ENCODE measurements around the gene SDF4.

Gene SDF4

DNA sequence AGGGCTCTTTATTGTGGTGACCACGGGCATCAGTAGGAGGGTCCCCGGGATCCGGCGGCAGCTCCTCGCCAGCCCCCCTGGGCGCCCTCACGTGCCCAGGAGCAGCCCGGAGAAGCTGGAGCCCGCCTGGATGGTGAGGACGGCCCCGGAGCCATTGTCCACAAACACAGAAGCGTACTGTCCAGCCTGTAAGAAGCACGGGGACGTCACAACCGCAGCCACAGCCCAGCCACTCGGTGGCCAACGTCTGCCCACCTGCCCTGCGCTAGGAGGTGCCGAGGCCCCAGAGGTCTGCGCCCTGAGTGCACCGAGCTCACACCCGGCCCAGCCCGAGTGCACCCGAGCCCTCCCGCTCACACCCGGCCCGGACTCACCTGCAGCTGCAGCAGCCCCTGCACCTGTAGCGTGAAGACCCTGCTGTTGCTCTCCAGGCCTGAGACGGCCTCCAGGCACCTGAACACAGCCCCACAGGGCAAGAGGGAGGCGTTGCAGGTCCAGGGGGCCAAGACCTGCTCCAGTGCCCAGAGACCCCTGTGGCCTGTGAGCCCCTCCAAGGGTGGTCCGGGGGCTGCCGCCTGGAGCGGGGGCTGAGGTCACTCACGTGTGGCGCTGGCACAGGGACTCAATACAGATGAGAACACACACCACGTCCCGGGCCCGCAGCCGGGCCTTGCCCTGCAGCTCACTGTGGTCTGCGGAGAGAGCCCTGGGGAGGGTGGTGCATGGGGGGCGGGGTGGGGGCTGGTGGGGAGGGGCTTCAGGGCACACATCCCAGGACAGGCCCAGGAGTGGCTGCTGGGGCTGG, 10.9 kb upstream of the SDF4 start:
- DNase-seq (ENCODE audit: low read depth) = no peak

DNA sequence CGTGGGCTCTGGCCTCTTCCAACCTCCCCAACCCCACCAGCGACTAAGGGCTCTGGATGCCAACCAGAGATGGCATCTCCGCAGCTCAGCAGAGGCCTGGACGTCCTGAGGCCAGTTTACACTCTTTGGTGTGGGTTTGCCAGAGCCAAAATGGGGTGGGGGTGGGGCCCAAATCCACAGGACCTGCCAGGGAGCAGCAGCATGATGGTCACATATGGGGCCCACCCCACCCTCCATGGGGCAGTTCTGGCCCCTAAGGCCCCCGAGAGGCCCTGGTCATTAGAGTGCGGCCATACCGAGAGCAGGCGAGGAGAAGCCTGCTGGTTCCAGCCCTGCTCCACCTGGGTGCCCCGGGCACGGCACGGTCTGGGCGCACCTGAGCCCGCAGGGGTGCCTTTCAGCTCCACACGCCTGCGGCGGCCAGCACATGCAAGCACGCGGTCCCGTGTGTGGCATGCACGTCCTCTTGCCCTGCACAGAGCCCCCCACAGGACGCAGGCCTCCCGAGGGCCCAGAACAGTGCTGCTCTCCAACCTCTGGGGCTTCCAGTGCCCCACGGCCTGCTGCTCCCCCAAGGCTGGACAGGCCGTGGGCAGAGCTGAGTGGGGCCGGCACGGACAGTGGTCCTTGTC, 9.9 kb upstream of the SDF4 start:
- no peak for DNase-seq (ENCODE audit: low read depth)

DNA sequence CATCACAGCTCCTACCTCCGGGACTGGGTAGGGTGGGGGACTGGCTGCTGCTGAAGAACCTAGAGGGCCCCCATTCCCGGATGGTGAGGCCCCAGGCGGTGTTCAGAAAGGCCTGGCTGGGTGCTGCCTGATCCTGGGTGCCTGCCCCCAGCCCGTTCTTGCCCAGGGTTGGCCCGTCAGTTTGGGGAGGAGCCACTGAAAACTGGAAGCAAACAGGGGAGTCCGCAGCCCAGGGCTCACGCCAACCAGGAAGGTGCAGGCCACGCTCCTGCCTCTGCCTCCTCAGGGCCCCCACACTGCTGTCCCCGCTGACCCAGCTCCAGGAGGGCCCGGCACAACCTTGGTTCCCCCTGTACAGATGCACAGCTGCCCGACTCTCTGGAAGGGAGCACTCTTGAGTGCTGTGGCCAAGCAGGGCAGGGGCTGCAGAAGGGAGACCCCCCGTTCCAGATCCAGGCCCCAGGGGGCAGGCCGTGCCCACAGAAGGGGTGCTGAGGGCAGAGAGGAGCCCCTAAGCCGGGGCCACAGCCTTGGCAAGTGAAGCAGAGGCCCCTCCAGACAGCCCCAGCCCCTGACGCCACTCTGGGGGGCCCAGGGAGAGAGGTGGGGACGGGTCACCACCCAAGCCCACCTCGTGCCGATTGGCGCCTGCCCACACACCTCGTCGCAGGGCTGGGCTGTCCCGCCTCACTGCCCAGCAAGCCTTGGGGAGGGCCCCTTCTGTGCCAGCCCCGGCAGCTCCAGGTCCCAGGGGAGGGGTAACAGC, 9.2 kb upstream of the SDF4 start:
- no peak for DNase-seq (ENCODE audit: low read depth)

DNA sequence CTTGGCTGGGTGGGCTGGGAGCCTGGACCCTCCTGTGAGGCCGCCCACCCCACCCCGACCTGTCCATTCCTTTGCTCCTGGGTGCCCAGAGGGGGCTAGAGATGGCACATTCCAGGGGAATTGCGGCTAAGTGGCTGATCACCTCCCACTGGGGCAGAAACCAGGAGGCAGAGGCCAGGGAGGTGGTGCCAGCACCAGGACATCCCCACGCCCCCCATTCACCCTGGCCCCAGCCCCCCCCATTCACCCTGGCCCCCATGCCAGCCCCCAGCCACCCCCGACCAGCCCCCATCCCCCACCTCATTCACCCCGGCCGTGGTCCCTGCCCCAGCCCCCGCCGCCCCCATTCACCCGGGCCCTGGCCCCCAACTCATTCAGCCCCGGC, 8.5 kb upstream of the SDF4 start:
- DNase-seq (ENCODE audit: low read depth) = no peak

DNA sequence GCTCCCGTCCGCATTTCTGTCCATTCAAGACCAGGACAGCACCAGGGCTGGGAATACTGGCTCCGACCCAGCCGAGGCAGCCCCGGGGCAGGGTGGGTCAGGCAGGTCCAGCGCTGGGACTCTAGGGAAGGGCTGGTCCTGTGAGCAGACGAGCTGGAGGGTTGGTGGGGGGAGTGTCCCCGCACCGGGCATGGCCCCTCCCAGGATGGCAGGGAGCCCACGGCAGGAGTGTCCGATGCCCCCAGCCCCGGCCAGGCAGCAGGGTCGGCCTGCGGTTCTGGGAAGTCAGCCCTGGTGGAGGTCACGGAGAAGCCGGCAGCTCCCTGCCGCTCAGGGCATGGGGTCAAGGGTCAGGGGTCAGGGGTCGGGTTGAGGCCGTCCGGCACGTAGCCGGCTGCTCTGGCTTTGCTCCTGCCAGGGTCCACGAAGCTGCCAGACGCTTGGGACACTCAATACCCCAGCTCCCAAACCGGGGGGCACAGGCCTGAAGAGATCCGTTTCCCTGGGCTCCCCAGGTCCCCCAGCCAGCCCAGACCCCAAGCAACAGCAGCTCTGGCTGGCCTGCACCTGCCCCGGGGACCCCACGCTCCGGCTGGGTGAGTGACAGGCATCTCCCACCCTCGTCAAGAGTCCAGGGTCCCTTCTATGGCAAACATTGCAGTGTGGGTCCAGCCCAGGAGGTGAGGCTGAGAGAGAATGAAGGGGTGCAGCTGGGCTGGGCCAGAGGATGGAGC, 8.0 kb upstream of the SDF4 start:
- no peak for DNase-seq (ENCODE audit: low read depth)

DNA sequence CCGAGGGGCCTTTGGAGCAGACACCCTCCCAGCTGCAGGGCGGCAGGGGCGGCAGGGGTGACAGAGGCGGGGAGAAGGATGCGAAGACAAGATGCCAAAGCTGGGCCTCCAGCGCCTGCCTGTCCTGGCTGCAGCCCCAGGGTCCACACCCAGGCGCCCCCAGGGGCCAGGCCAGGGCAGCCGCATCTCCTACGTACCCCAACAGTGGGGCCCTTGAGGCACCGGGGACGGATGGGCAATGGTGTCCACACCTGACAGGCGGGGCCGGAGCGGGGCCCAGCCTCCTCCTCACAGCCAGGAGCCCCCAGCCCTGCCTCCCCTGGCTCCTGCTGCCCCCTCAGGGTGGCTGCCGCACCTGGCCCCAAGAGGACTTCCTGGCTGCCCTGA, 7.4 kb upstream of the SDF4 start:
- DNase-seq (ENCODE audit: low read depth) = no peak

DNA sequence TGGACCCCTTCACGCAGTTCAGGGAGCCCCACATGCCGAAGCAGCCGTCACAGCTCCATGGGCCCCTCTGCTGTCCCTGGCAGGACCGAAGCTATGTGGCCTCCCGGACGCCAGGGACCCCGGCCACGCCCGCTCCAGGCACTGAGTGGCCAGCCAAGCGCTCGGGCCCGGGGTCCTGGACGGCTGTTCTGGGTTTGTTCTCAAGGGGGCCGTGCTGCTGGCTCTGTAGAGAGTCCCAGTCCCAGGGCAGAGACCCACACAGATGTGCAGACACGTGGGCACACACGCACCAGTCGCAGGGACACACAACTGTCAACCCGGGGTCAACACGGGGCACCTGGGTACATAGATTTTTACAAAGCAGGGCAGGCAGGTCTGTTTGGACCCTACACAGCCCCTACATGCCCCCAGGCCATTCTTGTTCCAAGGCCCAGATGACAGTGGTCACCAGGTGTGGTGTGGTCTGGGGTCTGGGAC, 6.9 kb upstream of the SDF4 start:
- no peak for DNase-seq (ENCODE audit: low read depth)

DNA sequence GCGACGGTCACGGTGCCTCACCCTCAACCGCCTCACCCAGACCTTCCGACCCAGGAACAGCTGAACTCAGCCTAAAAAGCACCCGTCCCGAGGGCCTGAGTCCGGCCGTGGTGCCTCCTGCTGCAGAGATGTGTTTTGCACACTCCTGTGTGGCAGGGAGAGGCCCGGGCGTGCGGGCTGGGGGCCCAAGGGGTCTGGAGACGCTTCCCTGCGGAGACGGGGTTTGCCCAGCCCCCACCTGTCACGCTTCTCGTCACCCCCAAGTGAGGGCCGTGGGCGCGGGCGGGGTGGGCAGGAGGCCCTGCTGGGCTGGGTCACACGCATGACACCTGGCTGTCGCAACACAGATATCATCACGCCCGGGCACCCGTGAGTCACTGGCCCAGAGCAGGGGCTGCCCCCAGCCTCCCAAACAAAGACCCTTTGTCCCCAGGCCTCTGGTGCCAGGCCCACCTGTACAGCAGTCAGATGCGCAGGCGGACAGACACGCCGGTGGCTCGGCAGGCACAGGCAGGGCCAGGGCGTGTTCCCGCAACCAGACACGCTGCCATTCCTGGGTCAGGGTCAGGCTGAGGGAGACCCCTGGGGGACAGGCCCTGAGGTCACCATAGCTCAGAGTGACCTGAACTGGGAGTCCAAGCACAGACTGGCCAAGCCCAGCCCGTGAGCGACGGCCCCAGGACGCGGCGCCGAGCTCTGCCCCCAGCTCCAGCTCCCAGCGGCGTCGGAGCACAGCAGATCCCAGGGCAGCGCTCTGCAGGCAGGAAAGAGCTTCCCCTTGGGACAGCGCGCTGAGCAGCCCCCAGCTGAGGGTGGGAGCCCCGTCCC, 6.3 kb upstream of the SDF4 start:
- DNase-seq (ENCODE audit: low read depth) = no peak

DNA sequence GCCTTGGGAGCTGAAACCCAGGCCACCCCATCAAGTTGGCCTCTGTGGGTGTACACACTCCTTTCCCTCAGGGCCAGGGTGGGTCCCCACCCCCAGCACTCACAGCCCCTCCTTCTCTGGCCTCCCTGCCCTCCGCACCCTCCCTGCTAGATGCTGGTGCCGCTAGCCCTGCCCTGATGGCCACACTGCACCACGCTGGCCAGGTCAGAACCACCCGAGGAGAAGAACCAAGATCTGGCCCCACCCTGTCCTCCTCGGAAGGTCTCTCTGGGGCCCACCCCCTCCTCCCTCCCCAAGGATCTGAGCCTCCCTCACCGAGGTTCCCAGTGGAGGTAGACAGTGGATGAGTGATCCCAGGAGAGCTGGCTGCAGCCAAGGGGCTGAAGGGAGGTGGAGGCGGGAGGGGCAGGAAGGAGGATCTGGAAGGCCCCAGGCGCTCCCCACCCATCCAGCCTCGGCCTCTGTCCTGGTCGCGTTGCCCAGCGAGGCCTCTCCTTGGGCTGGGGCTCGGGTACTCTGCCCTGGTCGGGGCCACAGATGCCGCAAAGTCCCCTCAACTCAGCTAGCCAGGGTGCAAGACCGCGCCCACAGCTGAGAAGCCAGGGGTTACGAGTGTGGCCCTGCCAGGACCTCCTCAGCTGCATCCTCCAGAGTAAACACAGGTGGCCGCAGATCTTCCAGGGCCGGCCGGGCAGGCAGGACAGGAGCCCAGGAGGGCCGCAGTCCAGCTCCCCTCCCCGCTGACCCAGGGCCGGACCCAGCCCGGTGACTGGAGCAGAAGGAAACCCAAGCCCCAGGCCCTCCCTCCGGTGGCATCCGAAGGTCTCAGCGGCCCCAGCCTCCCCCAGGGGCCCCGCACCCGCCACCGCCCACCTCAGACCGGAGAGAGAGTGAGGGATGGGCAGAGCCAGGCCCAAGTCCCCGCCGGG, 5.4 kb upstream of the SDF4 start:
- no peak for DNase-seq (ENCODE audit: low read depth)

DNA sequence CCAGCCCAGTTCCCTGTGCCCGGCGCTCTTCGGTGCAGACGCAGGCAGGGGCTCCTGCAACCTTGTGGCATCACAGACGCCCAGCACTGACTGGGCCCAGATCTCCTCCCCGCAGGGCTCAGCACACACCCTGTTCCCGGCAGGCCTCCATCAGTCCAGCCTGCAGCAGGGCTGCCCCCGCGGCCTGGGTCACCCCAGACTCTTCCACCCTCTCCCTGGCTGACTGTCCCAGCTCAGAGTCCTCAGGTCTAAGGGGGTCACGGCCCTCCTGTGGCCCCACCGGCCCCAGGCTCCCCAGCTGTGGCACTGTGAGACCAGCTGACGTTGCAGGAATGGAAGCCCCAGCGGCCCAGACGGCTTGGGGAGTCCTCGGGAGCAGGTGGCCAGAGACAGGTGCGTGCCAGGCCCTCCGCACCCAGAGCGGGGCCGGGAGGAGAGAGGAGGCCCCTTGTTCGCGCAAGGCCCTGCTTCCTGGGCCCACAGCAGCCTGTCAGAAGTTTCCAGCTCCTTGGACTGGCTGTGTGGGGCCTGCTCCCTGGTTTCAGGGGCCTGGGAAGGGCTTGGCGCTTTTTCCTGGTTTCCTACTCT, 4.5 kb upstream of the SDF4 start:
- DNase-seq (ENCODE audit: low read depth) = no peak

DNA sequence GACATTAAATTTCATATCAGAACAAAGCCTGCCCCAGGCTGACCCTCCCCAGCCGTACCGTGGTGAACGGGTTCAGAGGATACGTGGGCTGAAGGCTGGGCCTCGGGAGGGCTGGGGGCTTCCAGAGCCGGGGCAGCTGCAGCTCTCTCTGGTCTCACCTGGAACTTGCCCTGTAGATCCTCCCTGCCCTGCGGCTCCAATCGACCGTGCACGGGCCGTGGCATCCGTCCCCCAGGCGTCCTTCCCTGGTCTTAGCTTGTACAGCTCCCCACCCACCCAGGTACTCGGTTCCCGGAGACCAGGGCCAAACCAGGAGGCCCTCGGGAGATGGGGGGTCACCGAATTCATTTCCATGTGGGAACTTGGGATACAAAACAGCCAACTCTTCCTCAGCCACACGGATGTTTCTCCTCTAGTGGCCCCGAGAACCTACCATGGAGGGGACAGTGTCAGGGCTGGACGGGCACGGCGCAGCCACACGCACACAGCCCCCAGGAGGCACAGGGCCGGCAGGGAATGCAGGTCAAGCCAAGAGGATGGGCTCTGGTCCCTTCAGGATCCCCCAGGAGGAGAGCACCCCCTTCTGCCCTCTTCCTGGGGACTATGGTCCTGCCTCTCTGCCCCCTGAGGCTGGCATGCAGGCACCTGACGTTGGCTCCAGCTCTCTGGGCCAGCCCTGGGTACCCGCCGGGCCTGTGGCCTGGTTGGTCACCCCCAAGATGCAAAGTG, 3.4 kb upstream of the SDF4 start:
- DNase-seq (ENCODE audit: low read depth) = no peak

DNA sequence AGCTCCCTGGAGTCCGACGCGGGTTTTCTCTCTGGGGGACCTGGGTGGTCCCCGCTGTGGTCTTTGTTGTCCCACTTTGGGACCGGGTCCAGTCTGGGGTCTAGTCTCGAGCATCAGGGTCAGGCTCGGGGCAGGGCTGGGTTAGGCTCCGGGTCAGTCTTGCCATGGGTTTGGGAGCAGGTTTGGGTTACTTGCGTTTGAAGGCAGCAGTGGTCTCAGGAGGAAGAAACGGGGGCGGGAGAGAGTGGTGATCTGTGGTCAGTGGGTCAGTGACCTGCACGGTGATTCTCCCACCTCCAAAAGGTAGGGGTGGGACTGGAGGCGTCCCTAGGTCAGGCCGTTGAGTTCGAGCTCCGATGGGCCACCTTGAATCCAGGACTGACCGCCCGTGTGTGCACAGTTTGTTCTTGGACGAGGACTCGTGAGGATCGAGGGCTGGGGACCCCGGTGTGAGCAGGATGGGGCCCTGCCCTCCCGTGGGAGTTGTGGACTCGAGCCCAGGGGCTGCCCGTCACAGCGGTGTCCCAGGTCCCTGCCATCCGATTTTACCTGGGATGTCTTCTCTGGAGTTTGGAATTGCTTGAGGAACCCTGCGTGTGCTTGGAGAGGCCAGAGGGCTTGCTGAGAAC, 2.5 kb upstream of the SDF4 start:
- DNase-seq (ENCODE audit: low read depth) = no peak

DNA sequence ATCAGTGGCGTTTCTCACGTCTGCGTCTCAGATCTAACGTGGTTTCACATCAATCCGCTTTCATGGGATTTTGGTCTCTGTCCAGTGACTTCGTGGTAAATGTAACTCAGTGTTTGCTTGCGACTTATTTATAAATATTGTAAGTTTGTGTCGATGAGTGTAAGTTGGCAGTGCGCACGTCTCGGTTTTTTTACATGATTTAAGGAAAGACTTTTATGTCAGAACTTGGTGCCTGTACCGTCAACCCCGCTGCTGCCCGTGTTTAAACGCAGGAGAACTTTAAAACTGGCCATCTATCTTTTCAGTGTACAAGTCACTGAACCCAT, 1.7 kb upstream of the SDF4 start:
- no peak for DNase-seq (ENCODE audit: low read depth)

DNA sequence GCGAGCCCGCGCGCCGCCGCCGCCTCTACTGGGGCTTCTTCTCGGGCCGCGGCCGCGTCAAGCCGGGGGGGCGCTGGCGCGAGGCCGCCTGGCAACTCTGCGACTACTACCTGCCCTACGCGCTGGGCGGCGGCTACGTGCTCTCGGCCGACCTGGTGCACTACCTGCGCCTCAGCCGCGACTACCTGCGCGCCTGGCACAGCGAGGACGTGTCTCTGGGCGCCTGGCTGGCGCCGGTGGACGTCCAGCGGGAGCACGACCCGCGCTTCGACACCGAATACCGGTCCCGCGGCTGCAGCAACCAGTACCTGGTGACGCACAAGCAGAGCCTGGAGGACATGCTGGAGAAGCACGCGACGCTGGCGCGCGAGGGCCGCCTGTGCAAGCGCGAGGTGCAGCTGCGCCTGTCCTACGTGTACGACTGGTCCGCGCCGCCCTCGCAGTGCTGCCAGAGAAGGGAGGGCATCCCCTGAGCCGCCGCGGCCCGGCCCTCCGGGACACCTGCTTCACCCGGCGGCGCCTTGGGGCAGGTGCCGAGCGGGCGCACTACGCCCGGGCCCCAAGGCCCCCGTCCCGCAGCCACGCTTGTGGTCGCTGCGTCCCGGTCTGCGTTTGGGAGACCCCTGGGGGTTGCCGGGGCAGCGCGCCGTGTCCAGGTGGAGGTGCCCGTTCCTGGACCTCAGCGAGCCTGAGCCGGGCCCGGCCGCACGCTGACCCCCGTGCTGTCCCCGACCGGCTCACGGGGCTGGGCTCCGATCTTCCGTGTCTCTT, 1.2 kb upstream of the SDF4 start:
- DNase-seq (ENCODE audit: low read depth) = no peak

DNA sequence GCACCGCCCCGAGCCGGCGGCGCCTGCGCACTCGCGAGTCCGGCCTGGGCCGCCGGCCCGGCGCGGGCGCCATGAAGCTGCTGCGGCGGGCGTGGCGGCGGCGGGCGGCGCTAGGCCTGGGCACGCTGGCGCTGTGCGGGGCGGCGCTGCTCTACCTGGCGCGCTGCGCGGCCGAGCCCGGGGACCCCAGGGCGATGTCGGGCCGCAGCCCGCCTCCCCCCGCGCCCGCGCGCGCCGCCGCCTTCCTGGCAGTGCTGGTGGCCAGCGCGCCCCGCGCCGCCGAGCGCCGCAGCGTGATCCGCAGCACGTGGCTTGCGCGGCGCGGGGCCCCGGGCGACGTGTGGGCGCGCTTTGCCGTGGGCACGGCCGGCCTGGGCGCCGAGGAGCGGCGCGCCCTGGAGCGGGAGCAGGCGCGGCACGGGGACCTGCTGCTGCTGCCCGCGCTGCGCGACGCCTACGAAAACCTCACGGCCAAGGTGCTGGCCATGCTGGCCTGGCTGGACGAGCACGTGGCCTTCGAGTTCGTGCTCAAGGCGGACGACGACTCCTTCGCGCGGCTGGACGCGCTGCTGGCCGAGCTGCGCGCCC, 501 bp upstream of the SDF4 start, which contains the start of gene B3GALT6:
B3GALT6 (plus strand) TSS at position 30 of the 588 bp plus-strand sequence; CDS start at position 72, 42 bp downstream.
- no peak for DNase-seq (ENCODE audit: low read depth)

DNA sequence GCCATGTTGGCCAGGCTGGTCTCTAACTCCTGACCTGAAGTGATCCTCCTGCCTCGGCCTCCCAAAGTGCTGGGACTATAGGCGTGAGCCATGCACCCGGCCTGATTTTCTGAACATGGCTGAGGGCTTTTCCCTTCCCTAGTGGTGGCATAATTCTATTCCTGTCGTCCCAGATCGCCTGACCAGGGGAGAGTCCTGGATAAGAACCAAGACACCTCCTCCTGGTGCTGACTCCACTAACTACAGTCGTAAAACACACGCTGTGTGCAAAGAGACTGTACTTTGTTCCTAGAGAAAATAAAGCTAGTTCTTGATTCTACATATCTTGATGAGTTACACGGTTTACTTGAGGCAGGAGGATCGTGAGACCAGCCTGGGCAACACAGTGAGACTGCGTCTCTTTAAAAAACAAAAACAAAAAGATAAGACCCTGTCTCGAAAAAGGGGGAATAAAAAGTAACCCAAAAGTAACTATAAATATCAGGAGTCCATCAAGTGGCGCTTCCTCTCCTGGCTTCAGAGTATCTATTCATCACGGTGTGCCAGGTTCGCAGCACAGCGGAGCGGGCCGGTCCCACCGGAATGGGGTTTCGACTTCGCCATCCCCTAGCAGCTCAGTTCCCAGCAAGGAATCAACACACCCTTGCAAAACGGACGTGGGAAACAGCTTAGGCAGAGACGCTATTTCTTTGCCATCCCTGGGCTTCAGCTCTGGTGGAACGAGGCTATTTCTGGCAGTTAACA, 973 bp downstream of the SDF4 start:
- DNase-seq (ENCODE audit: low read depth) = peak; percentile 70

DNA sequence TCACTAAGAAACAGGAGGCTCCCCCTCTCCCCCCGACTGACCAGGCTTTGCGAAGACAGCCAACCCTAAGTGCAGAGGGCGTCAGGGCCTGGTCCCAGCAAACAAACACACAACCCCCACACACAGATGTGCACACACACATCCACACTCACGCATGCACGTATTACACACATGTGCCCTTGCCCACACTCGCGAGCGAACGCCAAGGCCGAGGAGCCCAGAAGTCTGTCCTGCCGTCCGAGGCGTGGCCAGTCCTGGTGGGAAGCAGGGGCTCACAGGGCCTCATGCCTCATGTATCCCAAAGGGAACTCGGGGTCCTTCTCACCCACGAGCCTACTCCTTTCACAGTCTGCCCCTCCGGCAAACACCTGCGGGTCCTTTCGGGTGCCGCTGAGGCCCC, 2.0 kb downstream of the SDF4 start:
- no peak for DNase-seq (ENCODE audit: low read depth)

Data from stromal cell of bone marrow (primary cell).